ENCODE results near the gene PRDM13. TPM values are rescaled to one million over a fixed set of nuclear protein-coding genes. Genes with fewer than 3 reads are reported as not detected.
A peak's percentile ranks its signal among the peaks of the same experiment; 100 is the strongest.

Gene PRDM13
- total and polyA plus RNA-seq, 10 of the 15 experiments (the other 5 are each of a cell fraction or from before 2014, with no cell fraction given) = 0.02 to 0.15 (median 0.03) TPM; not detected in 6

GRCh38 chr6:99604166-99605073 is 2.2 kb upstream of the PRDM13 start:
- DNase-seq (ENCODE audit: low read depth, low spot score) = no peak
- CTCF ChIA-PET = interaction anchor here (1.1 kb wide), 1 partner anchor 39 kb away, joined by 3 read pairs; no protein-coding TSS in a partner anchor
- no peak overlapping the region for H2AFZ ChIP-seq (ENCODE audit: control insufficient read depth, low read depth, low read length)
- WGBS (ENCODE audit: insufficient coverage, insufficient replicate concordance, low lambda C conversion rate, missing lambda C conversion rate) = 60% methylated on average over 30 of the region's 31 CpGs
- SMC1A ChIA-PET (ENCODE audit: uncharacterized antibody, unreplicated experiment) = no interaction called here
- no peak overlapping the region for H3K9ac ChIP-seq (ENCODE audit: control insufficient read depth, insufficient read depth, low read length)
- no peak for FAIRE-seq
- no peak overlapping the region for H3K27ac ChIP-seq (ENCODE audit: control insufficient read depth, insufficient read depth)
- TF ChIP-seq ZNF687 (IDR thresholded peaks at IDR 0.05) (no peak), SMC3 (IDR thresholded peaks at IDR 0.05; ENCODE audit: borderline replicate concordance, low read length) (no peak), SUZ12 (IDR thresholded peaks at IDR 0.05; ENCODE audit: unreplicated experiment) (peak; percentile 81)
- intact Hi-C loops (cut with micrococcal nuclease; ENCODE audit: unreplicated experiment) (no loop called here), in situ Hi-C loops (cut with MboI) (no loop called here)
- no peak for ATAC-seq
- no peaks in the 10 kb centered on the region for H3K79me2 ChIP-seq (ENCODE audit: control insufficient read depth, insufficient read depth, low read length)
- BruUV-seq (replicated peaks) = no TSS peak
- H3K27me3 ChIP-seq (replicated peaks in 1 of 2; ENCODE audit: control insufficient read depth in 2 of 2, insufficient read depth in 2 of 2, low read length in 1 of 2) = peaks cover 26 to 50% of the 10 kb centered on the region in 2 experiments
- no peaks in the 10 kb centered on the region; the same call in 1 of the 2 replicates for H4K20me1 ChIP-seq (ENCODE audit: control insufficient read depth, insufficient read depth)
- H3K36me3 ChIP-seq (ENCODE audit: control insufficient read depth in 2 of 2, insufficient read depth in 2 of 2, low read length in 1 of 2) = no peaks in the 10 kb centered on the region
- peak overlapping the region; percentile 67; the same call in 1 of the 2 replicates for H3K4me2 ChIP-seq (ENCODE audit: control insufficient read depth, insufficient read depth)
- 0 out of 2 replicates have a peak, but pooled peaks cover 2% of the 10 kb centered on the region for H3K4me1 ChIP-seq (ENCODE audit: control insufficient read depth, insufficient read depth, low read length)
- RAD21 ChIA-PET (ENCODE audit: unreplicated experiment) = interaction anchor here (0.7 to 1.1 kb wide), 2 partner anchors 140 to 178 kb away, joined by 3 read pairs; no protein-coding TSS in a partner anchor
- POLR2A ChIA-PET = no interaction called here
- peak overlapping the region; percentile 56; the same call in 1 of the 2 replicates for H3K4me3 ChIP-seq
- H3K9me3 ChIP-seq (replicated peaks; ENCODE audit: control insufficient read depth, insufficient read depth, low read length) = peaks cover 1% of the 10 kb centered on the region; the same call in 2 of the 3 replicates

Measured in GM12878 (cell line).